HG03060 (cell line): ENCODE results near the gene PDE11A.

Experiments used
- ATAC-seq: cut with Tn5 transposase; IDR thresholded peaks from one replicate; pipeline ENCODE4 v1.9.1; 2021; ENCODE audit warnings: low read depth, moderate number of reproducible peaks; ENCODE audit not compliant: unreplicated experiment

Gene PDE11A

DNA sequence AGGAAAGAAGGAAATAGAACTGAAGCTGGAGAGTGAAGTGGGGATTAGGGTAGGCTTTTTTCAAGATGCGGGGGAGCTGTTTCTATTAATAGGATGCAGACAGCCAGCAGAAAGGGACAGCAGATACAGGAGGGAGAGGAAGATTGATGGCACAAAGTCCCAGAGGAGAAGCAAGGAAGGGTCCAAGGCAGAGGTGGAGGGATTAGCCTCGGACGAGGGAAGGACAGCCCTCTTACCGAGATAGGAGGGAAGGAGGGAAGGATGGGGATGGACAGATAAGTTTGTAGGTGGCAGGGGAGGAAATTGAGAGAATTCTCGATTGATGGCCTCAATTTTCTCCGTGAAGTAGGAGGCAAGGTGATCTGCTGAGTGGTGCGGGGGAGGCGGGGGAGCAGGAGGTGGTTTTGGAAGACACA, 362.6 kb downstream of the PDE11A start:
- no peak for ATAC-seq

DNA sequence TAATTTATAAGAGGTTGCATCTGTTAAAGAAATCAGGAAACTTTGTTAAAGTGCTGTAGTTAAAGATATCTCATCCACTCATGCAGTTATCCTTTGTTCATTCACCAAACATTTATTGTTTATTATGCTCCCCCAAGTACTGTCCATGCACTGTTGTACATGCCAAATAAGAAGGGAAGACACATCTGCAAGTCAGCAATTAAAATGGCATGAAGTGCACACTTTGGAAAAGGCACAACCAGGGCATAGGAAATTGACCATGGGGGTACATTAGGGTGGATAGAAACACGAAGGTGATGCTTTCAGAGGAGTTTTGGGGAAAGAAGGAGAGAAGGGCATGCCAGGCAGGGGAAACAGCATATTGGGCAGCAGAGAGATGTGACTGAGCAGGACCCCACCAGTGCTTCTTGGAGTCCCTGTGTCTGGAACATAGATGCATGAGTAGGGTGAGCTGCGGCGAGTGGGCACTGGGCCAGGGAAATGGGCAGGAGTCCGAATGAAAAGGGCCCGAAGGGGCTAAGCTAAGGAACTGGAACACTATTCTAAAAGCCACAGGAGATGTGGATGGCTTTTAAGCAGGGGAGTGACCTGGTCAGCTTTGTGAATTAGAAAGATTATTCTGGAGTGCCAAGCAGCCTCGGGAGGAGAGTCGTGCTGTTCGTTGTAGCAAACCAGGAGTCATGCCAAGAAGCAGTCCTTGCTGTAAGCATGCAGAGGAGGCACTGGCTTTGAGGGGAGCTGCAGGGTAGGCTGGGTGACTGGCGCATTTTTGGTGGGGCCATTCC, 363.7 kb downstream of the PDE11A start:
- ATAC-seq = no peak

DNA sequence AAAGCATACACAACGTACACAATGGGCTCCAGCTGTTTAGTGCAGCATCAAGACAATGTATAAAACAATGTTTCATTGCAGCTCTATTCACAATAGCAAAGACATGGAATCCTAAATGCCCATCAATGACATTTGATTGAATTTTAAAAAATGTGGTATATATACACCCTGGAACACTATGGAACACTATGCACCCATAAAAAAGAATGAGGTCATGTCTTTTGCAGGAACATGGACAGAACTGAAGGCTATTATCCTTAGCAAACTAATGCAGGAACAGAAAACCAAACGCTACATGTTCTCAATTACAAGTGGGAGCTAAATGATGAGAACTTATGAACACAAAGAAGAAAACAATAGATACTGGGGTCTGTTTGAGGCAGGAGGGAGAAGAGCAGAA, 364.5 kb downstream of the PDE11A start:
- ATAC-seq = no peak

GRCh38 chr2:177705511-177706173, 366.9 kb downstream of the PDE11A start:
- ATAC-seq = no peak

DNA sequence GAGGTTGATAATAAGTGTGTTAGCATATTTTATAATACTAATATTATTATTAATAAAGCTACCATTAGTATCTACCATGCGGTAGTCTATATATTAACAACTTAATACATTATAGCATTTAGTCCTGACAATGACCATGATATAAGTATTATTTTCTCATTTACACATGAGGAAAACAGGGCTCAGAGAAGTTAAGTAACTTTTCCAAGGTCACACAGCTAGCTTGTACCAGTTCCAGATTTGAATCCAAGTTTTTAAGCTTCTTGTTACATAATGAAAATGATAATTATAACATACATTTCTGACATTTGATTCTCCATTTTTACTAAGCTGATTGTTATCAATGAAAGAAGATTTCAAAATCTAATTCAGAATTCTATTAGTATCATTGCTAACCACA, 369.4 kb downstream of the PDE11A start:
- ATAC-seq = no peak

DNA sequence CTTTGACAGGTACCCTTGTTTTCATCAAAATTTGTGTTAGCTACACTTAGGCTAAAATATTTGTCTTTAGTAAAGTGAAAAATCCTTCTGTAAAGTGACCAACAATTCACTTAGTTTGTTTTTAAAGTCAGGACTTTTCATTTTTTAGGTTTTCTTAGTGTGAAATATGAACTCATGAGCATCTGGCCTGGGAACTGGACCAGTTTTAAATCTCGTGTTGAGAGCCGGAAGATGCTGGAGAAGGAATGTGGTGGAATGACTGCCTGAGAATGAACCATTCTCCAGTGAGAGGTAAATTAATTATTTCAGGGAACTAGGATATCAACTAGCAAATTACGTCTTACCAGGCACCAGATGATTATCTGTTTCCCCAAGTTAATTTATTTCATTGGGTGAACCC, 374.3 kb downstream of the PDE11A start:
- no peak for ATAC-seq

GRCh38 chr2:177694348-177694747, 378.2 kb downstream of the PDE11A start:
- no peak for ATAC-seq

DNA sequence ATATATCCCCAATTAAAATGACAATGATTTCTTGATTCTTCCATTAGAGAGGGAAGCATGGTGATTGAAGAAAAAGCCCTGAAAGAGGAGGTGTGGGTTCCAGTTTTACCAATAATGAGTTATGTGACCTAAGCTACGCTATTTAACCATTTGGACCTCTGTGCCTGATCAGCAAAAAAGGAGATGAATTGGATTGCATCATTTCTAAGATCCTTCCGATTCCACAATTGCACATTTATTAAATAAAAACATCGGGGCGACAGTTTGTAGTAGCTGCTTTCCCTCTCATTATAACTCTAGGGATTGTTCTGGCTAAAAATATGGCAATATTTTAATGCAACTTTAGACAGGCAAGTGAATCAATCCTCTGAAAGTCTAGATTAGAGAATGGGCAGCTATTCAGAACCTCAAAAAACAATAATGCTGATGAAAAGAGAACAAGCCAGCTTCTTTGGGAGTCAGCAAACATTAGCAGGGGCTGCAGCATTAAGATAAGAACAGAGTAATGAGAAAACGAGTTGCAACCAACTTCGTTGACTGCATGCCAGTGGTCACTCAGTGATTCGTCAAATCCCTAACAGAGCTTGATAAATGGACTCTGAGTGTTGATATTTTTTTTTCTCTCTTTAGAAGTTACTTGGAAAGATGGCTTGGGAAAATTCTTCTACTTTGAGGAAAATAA, 378.8 kb downstream of the PDE11A start:
- no peak for ATAC-seq

- no peak for ATAC-seq
Measured at GRCh38 chr2:177692783-177693269, 379.8 kb downstream of the PDE11A start.

GRCh38 chr2:177692042-177692782, 380.4 kb downstream of the PDE11A start:
- ATAC-seq = no peak

- ATAC-seq = no peak
Measured at GRCh38 chr2:177691177-177691576, 381.4 kb downstream of the PDE11A start.

DNA sequence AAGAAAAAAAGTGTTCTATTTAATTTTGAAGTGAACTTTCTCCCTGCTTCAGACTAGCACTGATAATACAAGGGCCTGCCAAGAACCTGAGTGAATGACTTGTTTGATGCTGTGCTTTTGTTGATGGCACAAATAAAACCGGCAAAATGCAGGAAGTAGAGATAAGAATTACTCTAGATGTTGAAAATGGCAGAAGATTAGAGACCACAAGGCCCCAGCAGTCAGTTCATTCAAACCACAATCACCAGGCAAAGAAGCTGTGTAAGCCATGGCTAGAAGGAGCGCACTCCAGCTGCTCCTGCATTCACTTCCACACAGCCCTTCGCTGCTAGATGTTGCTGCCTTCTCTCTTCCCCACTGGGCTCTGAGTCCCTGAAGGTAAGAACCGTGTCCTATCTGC, 383.0 kb downstream of the PDE11A start:
- ATAC-seq = no peak

- no peak for ATAC-seq
Measured at GRCh38 chr2:177688844-177689243, 383.7 kb downstream of the PDE11A start.

DNA sequence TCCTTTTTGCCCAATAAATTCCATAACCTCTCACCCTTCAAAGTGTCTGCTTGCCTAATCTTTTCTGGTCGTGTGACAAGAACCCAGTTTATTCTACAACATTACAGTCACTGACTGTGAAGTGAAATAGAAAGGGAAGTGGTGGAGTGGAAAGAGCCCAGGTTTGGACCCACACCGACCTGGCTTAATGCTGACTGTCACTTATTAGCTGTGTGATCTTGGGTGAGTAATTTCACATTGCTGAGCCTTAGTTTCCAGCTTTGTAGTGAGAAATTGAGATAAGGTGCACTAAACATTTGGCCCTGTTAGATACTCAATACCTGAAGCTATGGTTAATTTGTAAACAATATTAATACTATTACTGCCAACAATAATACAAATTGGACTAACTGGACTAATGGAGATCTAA, 388.9 kb downstream of the PDE11A start:
- ATAC-seq = no peak

DNA sequence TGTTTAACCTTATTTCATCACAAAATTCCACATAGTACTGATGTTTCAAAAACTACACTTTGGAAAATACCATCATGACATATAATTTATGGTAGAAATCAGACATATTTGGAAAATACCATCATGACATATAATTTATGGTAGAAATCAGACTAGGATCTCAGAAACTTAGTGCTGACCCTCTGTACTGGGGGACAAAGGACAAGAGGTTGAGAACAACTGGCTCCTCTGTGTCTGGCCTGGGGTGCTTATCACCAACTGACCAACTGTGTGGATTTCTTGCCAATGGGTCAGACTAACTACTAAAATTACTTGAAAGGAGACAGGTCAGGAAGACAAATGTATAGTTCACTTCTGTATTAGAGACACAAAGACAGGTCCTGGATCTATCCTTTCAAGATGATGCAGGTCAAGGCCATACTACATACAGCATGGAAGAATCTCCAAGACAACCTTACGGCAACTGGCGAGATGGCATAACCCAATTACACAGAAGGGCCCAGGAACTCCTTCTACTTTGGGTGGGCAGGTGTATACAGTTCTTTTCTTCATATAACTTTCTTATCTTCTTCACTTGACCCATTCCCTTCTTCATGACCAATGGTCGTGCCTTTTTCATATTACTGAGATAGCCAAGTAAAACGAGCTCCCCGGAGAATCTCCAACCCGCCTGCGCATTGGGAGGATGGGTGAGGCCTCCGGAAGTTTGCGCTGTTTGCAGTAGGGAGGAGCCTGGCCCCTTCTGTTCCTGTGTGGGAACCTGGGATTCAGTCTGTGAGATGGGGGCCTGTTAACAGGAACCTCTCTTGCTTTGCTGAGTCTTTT, 389.5 kb downstream of the PDE11A start:
- ATAC-seq = no peak

DNA sequence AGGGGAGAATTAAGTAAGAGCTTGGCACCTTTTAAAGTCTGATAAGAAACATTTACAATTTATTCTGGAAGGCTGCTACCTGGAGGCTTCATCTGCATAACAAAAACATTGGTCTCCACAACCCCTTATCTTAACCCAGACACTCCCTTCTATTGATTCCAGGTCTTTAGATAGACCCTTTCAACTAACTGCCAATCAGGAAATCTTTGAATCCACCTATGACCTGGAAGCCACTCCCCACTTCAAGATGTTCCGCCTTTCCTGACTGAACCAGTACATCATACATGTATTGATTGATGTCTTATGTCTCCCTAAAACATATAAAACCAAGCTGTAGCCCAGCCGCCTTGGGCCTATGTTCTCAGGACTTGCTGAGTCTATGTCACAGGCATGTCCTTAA, 390.6 kb downstream of the PDE11A start:
- ATAC-seq = no peak

- ATAC-seq = no peak
Measured at GRCh38 chr2:177680866-177681712, 391.5 kb downstream of the PDE11A start.

DNA sequence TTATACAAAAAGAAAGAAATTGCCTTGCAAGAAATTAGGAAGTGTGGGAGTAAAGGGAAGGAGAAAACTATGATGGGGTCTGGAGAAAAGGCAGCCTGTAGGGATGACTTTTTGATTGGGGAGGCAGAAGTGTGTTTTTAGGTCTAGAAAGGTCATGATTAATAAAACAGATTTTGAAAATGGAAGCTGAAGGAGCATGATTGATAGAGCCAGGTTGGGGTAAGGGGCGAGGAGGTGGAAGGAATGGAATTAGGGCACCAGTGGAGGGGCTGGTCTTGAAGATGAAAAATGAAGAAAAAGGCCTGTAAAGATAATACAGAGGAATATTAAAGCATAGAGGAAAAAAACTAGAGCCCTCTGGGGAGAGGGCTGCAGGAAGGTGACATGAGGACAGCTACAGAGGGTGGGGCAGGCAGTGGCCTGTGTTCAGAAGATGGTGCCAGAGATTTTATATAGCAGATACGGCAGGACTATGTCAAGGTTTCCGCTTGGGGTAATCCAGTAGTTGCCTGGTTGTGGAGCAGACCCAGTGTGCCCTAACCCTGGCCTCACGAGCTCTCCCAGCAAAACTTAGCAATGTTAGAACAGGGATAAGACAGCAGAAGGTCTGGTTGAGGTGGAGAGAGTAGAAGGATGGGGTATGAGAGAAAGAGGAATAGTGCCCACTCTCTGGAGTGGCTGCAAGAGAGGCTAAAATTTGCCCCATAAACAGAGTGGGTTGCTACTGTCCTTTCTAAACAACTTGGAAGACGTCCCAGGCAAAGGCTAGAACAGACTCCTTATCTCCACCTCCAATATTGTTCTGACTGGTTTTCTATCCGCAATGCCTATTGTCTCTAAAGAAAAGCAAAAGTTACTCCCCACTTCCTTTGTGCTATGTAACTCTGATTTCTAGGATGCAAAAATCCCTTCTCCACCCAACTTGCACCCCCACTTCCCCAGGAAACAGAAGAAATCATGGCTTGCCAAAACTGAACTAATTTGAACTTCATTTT, 392.7 kb downstream of the PDE11A start:
- ATAC-seq = no peak
